CMK (cell line): ENCODE measurements around the gene FAT2.

ENCODE experiments used
- DNase-seq: peaks from one replicate; pipeline ENCODE4 v3.0.0-alpha.2; 2010; ENCODE audit warnings: low read depth

The FAT2 gene

GRCh38 chr5:151591144-151591819 is at the start of gene FAT2:
TSS of gene FAT2 (minus strand) at chr5:151591331. CDS start at chr5:151568931, 22,400 bp downstream.
- DNase-seq: no peak

DNA sequence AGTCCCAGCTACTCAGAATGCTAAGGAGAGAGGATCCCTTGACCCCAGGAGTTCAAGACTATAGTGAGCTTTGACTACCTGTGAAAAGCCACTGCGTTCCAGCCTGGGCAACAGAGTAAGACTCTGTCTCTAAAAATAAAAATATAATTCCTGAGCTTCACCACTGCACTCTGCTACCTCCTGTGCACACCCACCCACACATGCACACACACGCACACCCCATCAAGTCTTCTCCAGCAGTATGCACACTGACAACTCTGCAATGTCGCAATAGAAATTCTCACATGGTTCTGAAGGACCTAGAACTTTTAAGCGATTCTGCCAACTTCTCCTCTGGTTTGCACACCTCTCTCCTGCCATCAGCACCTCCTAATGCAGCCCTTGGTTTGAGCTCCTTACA is 47.5 kb upstream of the FAT2 start:
- DNase-seq: no peak

DNA sequence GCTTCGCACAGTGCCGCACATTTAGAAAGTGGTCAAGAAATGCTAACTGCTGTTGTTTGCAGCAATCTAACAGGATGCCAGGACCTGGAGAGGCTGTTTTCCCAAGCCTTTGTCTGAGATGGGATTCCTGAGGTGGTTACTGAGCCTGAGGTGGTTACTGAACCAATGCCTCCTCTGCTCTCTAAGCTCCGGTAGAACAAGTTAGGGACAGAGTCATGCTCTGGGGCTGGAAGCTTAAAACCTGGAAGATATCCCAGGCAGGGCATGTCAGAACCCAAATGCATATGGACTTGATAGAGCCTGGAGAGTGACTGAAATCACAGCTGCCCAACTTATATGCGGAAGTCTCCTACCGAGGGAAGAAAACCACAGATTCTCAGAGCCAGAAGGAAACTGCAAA is 46.5 kb upstream of the FAT2 start:
- DNase-seq: no peak

- no peak for DNase-seq
These were observed 42.8 kb upstream of the FAT2 start for GRCh38 chr5:151633892-151634291.

DNA sequence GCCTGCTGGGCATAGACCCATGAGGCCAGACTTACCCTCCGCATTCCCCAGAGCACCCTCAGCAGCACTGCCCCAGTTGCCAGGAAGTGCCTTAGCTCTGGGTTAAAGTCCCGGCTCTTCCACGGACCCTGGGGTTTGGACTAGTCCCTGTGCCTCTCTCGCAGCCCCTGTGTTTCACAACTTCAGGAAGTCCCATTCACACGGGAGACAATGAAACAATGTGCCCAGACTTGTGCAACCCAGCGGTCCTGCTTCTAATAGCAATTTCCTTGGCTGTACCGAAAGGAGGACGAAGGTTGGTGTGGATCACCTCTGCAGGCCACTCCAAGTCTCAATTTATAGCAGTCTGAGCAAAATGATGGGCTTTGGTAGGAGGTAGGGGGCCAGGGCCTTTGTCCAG is 41.8 kb upstream of the FAT2 start:
- no peak for DNase-seq

GRCh38 chr5:151632524-151632923 is 41.4 kb upstream of the FAT2 start:
- no peak for DNase-seq

DNA sequence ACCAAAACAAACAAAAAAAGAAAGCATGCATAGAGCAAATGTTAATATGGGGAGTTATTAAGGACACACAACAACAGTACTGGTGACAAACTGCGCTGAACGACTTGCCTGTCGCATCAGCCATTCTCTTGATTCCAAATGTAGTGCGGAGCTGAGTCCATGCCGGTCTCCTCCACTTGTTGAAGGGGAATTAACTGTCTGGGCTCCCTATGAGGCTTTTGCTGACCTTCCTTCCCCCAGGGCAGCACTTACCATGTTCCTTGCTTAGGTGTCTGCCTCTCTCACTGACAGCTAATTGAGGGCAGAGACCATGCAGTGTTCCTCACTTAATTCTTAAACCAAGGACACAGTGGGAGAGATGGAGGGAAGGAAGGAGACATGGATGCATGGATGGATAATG is 40.8 kb upstream of the FAT2 start:
- DNase-seq: no peak

DNA sequence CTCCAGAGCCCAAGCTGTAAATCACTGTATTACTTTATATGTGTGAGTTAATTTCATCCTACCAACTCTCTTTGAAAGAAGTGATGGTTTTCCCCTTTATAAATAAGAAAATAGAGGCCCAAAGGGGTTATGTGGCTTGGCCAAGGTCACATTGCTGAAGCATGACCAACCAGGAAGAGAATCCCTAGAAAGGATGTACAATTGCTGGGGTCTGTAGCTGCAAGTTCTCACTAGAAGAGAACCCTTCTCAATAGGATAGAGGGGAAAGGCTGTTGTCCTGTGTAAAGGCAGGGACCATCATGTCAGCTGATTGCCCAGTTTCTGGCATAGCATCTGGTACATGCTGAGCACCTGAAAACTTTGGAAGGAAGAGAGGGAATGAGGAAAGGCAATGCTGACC is 39.0 kb upstream of the FAT2 start:
- no peak for DNase-seq

DNA sequence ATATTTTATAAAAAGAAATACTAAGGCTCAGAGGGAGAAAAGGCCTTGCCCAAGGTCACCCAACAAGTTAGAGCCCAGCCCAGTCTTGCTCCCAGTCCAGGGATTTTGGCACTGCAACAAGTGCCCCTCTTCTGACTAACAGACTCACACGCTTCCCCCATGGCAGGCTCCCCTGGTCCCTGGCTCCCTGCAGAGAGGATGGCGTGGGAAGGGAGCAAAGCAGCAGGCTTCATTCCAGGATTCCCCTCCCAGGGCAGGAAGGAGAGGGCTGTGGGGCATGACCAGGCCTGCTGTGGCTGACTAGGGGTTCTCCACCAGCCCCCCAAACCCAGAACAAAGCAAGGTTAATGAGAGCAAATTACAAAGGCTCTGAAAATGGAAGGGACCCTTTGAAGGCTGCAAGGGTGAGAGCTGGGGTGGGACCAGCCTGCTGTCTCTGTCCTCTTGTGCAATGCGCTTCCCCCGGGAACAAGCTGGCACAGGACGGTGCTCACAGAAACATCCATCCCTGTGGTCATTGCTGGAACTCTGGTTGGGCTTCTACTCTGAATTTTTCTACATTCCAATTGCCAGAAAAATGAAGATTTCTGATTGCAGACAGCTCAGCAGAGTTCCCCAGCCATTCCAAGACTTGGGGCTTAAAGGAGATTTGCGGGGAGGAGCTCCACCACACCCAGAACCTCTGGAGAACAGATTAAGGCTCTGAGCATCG is 37.1 kb upstream of the FAT2 start:
- no peak for DNase-seq

- no peak for DNase-seq
These were observed 36.5 kb upstream of the FAT2 start for GRCh38 chr5:151627650-151628049.

GRCh38 chr5:151625285-151625684 is 34.2 kb upstream of the FAT2 start:
- DNase-seq: no peak

- no peak for DNase-seq
These were observed 33.3 kb upstream of the FAT2 start for GRCh38 chr5:151624476-151624875.

DNA sequence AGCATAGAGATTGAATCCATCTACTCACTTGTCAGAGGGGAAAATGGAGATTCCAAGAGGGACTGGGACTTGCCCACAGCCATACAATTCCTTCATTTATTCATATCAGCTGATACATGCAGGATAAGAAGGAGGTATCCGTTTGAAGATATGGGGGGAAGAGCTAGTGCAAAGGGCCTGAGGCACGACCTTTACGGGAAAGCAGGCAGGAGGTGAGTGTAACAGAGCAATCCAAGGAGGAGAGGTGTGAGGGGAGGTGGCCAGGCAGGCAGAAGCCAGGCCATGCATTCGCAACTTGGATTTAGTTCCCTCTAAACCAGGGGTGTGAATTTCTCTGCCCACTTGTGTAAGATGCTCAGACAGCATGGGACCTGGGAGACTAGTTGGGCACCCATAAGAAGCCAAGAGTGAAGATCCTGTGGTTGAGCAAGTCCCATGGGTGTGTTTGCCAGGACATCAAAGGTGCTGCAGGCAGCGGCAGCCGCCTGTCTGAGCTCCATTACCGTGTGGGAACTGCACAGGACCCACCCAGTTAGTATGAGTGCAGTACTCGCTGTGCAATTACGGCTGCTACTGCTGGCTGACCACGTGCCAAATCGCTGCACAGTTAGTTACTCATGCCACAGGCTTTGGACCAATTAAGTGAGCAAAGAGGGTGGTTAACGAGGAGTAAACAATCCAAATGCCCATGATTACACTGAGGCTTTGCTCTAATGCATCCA is 31.4 kb upstream of the FAT2 start:
- DNase-seq: no peak

GRCh38 chr5:151620461-151620840 is 29.3 kb upstream of the FAT2 start:
- no peak for DNase-seq

DNA sequence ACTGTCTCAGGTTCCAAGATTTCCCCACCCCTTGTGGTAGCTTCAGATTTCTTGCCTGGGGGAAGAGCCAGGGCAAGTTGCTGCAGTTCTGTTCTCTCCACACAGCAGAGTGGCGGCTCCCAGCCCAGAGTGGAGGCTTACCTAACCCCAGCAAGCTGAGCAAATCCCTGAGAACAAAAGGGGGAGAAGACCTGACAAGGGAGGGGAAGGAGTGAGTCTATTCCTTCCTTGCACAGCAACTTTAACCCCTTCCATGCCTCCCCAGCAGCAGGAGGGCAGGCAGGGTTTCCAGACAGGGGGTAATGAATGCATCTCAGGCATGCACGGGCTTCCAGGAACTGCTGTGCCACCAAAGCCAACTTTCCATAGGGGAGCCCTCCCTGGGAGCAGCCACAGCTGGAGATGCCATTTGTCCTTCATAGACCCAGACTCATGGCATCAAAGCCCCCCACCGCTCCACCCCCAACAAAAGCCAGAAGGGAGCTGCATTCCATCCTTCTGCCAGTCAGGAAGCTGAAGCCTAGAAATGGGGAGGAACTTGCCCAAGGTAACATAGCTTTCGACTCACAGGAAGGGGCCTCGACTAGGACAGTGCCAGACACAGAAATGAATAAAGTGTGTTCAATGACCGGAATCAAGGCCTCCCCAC is 28.8 kb upstream of the FAT2 start:
- DNase-seq: no peak

DNA sequence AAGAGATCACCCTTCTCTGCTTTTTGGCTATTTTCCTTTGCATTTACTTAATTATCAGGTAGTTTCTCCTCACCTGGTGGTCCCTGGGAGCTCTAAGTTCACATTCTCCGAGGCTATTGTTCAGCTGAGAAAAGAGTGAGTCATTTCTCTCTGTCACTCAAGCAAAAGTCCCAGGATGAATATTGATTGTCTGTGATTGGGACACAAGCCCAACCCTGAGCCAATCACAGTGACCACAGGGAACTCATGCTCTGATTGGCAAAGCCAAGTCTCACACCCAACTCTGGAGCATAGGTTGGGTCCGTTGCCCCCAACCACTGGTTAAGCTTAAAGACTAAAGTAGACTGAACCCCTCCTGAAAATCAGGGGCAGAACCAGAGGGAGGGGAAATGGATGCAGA is 27.8 kb upstream of the FAT2 start:
- no peak for DNase-seq

- DNase-seq: no peak
These were observed 26.9 kb upstream of the FAT2 start for GRCh38 chr5:151617841-151618710.

DNA sequence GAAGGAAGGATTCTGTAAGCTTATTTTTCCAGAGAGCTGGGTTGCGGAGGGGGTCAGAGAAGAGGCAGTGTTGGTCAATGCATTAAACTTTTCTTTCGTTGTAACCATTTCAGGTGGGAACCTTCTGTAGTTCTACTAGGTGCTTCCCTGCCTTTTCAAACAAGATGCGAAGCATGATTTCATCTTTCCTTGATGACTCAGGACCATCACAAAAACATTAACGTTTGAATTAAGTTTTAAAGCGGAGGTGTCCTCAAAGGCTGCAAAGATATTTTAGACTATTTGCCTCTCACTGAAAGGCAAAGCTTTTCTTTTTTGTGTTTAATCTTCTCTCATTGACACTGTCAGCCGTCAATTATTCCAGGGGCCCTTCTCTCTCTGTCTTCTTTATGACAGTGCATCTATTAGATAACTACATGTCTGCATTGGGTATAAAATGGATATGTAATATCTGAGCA is 26.3 kb upstream of the FAT2 start:
- DNase-seq: no peak

GRCh38 chr5:151615431-151615830 is 24.3 kb upstream of the FAT2 start:
- no peak for DNase-seq

DNA sequence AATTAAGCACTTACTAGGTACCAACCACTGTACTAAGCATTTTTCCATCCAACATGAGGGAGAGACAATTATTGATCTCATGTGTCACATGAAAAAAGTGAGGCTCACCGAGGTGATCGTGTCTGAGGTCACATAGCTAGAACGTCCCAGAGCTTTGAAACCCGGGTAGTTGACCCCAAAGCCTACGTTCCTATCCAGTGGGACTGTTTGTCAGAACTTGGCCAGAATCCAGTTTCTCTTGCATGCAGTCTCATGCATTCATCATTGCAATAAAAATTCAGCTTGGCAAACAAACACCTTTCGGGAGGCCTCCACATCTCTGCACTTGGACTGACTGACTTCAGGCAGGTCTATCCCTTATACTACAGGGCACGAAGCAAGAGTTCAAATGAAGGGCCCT is 23.4 kb upstream of the FAT2 start:
- DNase-seq: no peak

GRCh38 chr5:151612689-151613427 is 21.7 kb upstream of the FAT2 start:
- no peak for DNase-seq
